Panc1 (cell line): ENCODE data around the gene AKAP14. TPM values are rescaled to one million over a fixed set of nuclear protein-coding genes. Genes with fewer than 3 reads are reported as not detected.
"Not testable (repeated sequence)": the region's sequence is repeated elsewhere in the genome, so short reads cannot be mapped to it uniquely, and the experiment has no call there.

ENCODE experiments used
- ATAC-seq: fragments of 200-7000 bp; cut with Tn5 transposase; 2 replicates; pipeline ENCODE4 v1.9.1; 2020; ENCODE audit warnings: mild to moderate bottlenecking, moderate library complexity
- BruUV-seq: library from RNA; stranded (reverse); fragments of 400-500 nt; replicated peaks from 2 replicates; lab custom pipeline; 2021; lab: Mats Ljungman, UMichigan
- CTCF ChIA-PET: fragments of 300-600 bp; sonication (Branson Sonifier 250); formaldehyde crosslinking; loops from one replicate; lab custom pipeline; 2022; ENCODE audit warnings: antibody characterized with exemption; lab: Charles Lee
- POLR2A ChIA-PET: fragments of 300-600 bp; sonication (Branson Sonifier 250); formaldehyde crosslinking; loops from one replicate; lab custom pipeline; 2022; ENCODE audit warnings: antibody characterized with exemption; lab: Charles Lee
- DNase-seq: peaks from one replicate; pipeline ENCODE4 v3.0.0-alpha.2; 2010; ENCODE audit warnings: low read depth, low spot score
- H3K27ac ChIP-seq: 2 replicates; pipeline ENCODE4 v1.5.1; 2011; ENCODE audit warnings: mild to moderate bottlenecking, low read length, inconsistent platforms
- H3K27me3 ChIP-seq: fragments of 200-500 bp; sonication (Bioruptor generic); 2 replicates; pipeline ENCODE4 v1.6.0; 2014; ENCODE audit warnings: low read length, inconsistent platforms; ENCODE audit not compliant: control insufficient read depth, insufficient read depth
- H3K36me3 ChIP-seq: fragments of 200-500 bp; sonication (Bioruptor generic); 2 replicates; pipeline ENCODE4 v1.5.1; 2014; ENCODE audit warnings: inconsistent platforms, mild to moderate bottlenecking, low read length, moderate library complexity; ENCODE audit not compliant: control insufficient read depth, insufficient read depth
- H3K4me1 ChIP-seq: 2 replicates; pipeline ENCODE4 v1.5.1; 2011; ENCODE audit warnings: inconsistent platforms, mild to moderate bottlenecking, low read length, moderate library complexity; ENCODE audit not compliant: control insufficient read depth, insufficient read depth
- H3K4me3 ChIP-seq, 2 experiments: 2 replicates each; pipeline ENCODE4 v1.5.1; 2011 to 2012; ENCODE audit warnings: low read depth in 2 of 2, low read length in 2 of 2, mild to moderate bottlenecking in 2 of 2, inconsistent platforms in 1 of 2, moderate library complexity in 1 of 2
- H3K9me3 ChIP-seq: fragments of 200-500 bp; sonication (Bioruptor generic); 2 replicates; pipeline ENCODE4 v1.5.1; 2014; ENCODE audit warnings: low read depth, mild to moderate bottlenecking, inconsistent platforms, low read length, moderate library complexity; ENCODE audit not compliant: control insufficient read depth, insufficient read depth
- CTCF ChIP-seq: fragments of 450-650 bp; IDR thresholded peaks from 2 replicates; pipeline ENCODE4 v1.5.1; 2017; ENCODE audit warnings: mild to moderate bottlenecking
- POLR2AphosphoS5 ChIP-seq: IDR thresholded peaks from 2 replicates; pipeline ENCODE4 v1.6.1; 2012; ENCODE audit warnings: mild to moderate bottlenecking, low read depth, low read length, moderate library complexity
- REST ChIP-seq, 2 experiments: IDR thresholded peaks; 2 replicates each; pipeline ENCODE4 v1.6.1; 2011 to 2012; ENCODE audit warnings: low read depth in 2 of 2, control low read depth in 1 of 2, low read length in 1 of 2, mild to moderate bottlenecking in 1 of 2, moderate library complexity in 1 of 2; ENCODE audit not compliant: insufficient read depth in 1 of 2
- SIN3A ChIP-seq: IDR thresholded peaks from 2 replicates; pipeline ENCODE4 v1.6.1; 2012; ENCODE audit warnings: low read depth, mild to moderate bottlenecking, low read length, moderate library complexity, borderline replicate concordance; ENCODE audit not compliant: insufficient read depth
- TCF7L2 ChIP-seq: IDR thresholded peaks from 2 replicates; pipeline ENCODE4 v1.6.1; 2011; ENCODE audit warnings: mild to moderate bottlenecking, low read depth, low read length, inconsistent platforms
- in situ Hi-C: cut with HindIII; loops from 2 replicates; pipeline ENCODE4 v1.10.0; 2016; ENCODE audit warnings: low sequenced_read_pairs, low pct_unique_long_range_greater_than_20kb
- intact Hi-C: fragments of 100-400 bp; cut with micrococcal nuclease; formaldehyde crosslinking; loops from one replicate; pipeline ENCODE4 v1.10.0; 2022; ENCODE audit not compliant: unreplicated experiment
- total RNA-seq: library from RNA; stranded (reverse); gene quantifications from one replicate; pipeline ENCODE4 v1.2.1, GENCODE V29; 2021; ENCODE audit not compliant: unreplicated experiment

The AKAP14 gene
- total RNA-seq, 1 experiment from 2014 or later, result 0.28 TPM

GRCh38 chrX:119890626-119891025, 5.1 kb upstream of the AKAP14 start:
- POLR2A ChIA-PET, intact Hi-C loops, CTCF ChIA-PET, H3K27me3 ChIP-seq, H3K9me3 ChIP-seq, BruUV-seq, H3K27ac ChIP-seq, H3K4me3 ChIP-seq, DNase-seq, H3K36me3 ChIP-seq, H3K4me1 ChIP-seq, ATAC-seq, in situ Hi-C loops: not testable (repeated sequence)

- H3K9me3 ChIP-seq, H3K27ac ChIP-seq, in situ Hi-C loops, H3K27me3 ChIP-seq, H3K4me3 ChIP-seq, DNase-seq, H3K4me1 ChIP-seq, intact Hi-C loops, BruUV-seq, POLR2A ChIA-PET, H3K36me3 ChIP-seq, ATAC-seq: not testable (repeated sequence)
- CTCF ChIA-PET, result interaction anchor here (0.7 kb wide), 1 partner anchor 987 kb away, joined by 3 read pairs; no protein-coding TSS in a partner anchor
Measured at GRCh38 chrX:119891961-119892692, 3.6 kb upstream of the AKAP14 start.

- ChIA-PET CTCF (no interaction called here), POLR2A (interaction anchor here (0.7 kb wide), 1 partner anchor 31 kb away, joined by 3 read pairs; no protein-coding TSS in a partner anchor)
- DNase-seq (no peak), ATAC-seq (peak; percentile 39; the same call in 1 of the 2 replicates)
- no peak for TF ChIP-seq SIN3A
- TF ChIP-seq POLR2AphosphoS5, result no peak
- TF ChIP-seq TCF7L2, result no peak
- no peak for TF ChIP-seq CTCF
- TF ChIP-seq REST (IDR thresholded peaks at IDR 0.05; ENCODE audit: insufficient read depth in 1 of 2, low read depth in 2 of 2, low read length in 1 of 2), result no peak
- Histone ChIP-seq H3K4me3 (no peak overlapping the region), H3K27me3 (no peaks in the 10 kb centered on the region), H3K27ac (no peak overlapping the region), H3K9me3 (no peaks in the 10 kb centered on the region), H3K36me3 (no peaks in the 10 kb centered on the region), H3K4me1 (no peaks in the 10 kb centered on the region)
- no TSS peak for BruUV-seq
- in situ Hi-C loops (no loop called here), intact Hi-C loops (no loop called here)
Measured at GRCh38 chrX:119899125-119899524, 3.4 kb downstream of the AKAP14 start.
